H9 (cell line): ENCODE measurements around the gene IL1RAPL2. TPM values are rescaled to one million over a fixed set of nuclear protein-coding genes. Genes with fewer than 3 reads are reported as not detected.

Experiments
- DNase-seq: peaks from one replicate; pipeline ENCODE4 v3.0.0-alpha.2; 2017
- H2AFZ ChIP-seq: one replicate; pipeline ENCODE4 v1.6.1; 2013; ENCODE audit warnings: mild to moderate bottlenecking, low read length, control low read depth, moderate library complexity
- H2AK5ac ChIP-seq: 2 replicates; pipeline ENCODE4 v1.6.1; 2013; ENCODE audit warnings: low read length, control low read depth, mixed read lengths; ENCODE audit not compliant: insufficient read length
- H2BK120ac ChIP-seq: one replicate; pipeline ENCODE4 v1.6.1; 2013; ENCODE audit warnings: low read depth, mild to moderate bottlenecking, low read length, control low read depth, inconsistent platforms; ENCODE audit not compliant: poor library complexity, severe bottlenecking
- H2BK12ac ChIP-seq: 2 replicates; pipeline ENCODE4 v1.6.1; 2013; ENCODE audit warnings: low read length, control low read depth, mixed read lengths, low read depth; ENCODE audit not compliant: insufficient read length
- H2BK15ac ChIP-seq: 2 replicates; pipeline ENCODE4 v1.6.1; 2013; ENCODE audit warnings: low read depth, low read length, control low read depth
- H2BK20ac ChIP-seq: one replicate; pipeline ENCODE4 v1.6.1; 2013; ENCODE audit warnings: low read depth, mild to moderate bottlenecking, low read length, control low read depth, inconsistent platforms; ENCODE audit not compliant: poor library complexity, severe bottlenecking
- H2BK5ac ChIP-seq: 2 replicates; pipeline ENCODE4 v1.6.1; 2013; ENCODE audit warnings: low read length, control low read depth, mixed read lengths; ENCODE audit not compliant: insufficient read length
- H3K14ac ChIP-seq: 2 replicates; pipeline ENCODE4 v1.6.1; 2013; ENCODE audit warnings: low read length, control low read depth; ENCODE audit not compliant: insufficient read depth
- H3K18ac ChIP-seq: 2 replicates; pipeline ENCODE4 v1.6.1; 2013; ENCODE audit warnings: low read depth, mild to moderate bottlenecking, mixed read lengths, low read length, control low read depth; ENCODE audit not compliant: insufficient read length
- H3K23ac ChIP-seq: 2 replicates; pipeline ENCODE4 v1.6.1; 2013; ENCODE audit warnings: low read length, control low read depth, mixed read lengths, low read depth; ENCODE audit not compliant: insufficient read length
- H3K23me2 ChIP-seq: 2 replicates; pipeline ENCODE4 v1.6.1; 2013; ENCODE audit warnings: low read depth, mild to moderate bottlenecking, mixed read lengths, low read length, control low read depth; ENCODE audit not compliant: insufficient read length, poor library complexity, severe bottlenecking
- H3K27ac ChIP-seq: 2 replicates; pipeline ENCODE4 v1.5.1; 2013; ENCODE audit warnings: low read length, control low read depth, mixed read lengths, low read depth; ENCODE audit not compliant: insufficient read length
- H3K27me3 ChIP-seq: 2 replicates; pipeline ENCODE4 v1.6.1; 2013; ENCODE audit warnings: low read length, control low read depth, inconsistent platforms; ENCODE audit not compliant: insufficient read depth
- H3K4ac ChIP-seq: 2 replicates; pipeline ENCODE4 v1.6.1; 2013; ENCODE audit warnings: low read depth, mild to moderate bottlenecking, control low read depth, inconsistent platforms, low read length, moderate library complexity
- H3K4me1 ChIP-seq: 2 replicates; pipeline ENCODE4 v1.6.1; 2013; ENCODE audit warnings: low read length, control low read depth, inconsistent platforms; ENCODE audit not compliant: insufficient read depth
- H3K4me2 ChIP-seq: 2 replicates; pipeline ENCODE4 v1.6.1; 2013; ENCODE audit warnings: low read length, control low read depth, mixed read lengths; ENCODE audit not compliant: insufficient read length, insufficient read depth
- H3K56ac ChIP-seq: 2 replicates; pipeline ENCODE4 v1.6.1; 2013; ENCODE audit warnings: low read depth, mild to moderate bottlenecking, mixed read lengths, low read length, control low read depth; ENCODE audit not compliant: insufficient read length
- H3K79me1 ChIP-seq: 2 replicates; pipeline ENCODE4 v1.6.1; 2013; ENCODE audit warnings: low read depth, mild to moderate bottlenecking, moderate library complexity, low read length, control low read depth, inconsistent platforms; ENCODE audit not compliant: insufficient read depth, poor library complexity, severe bottlenecking
- H3K79me2 ChIP-seq: 2 replicates; pipeline ENCODE4 v1.6.1; 2013; ENCODE audit warnings: low read length, control low read depth, inconsistent platforms; ENCODE audit not compliant: insufficient read depth
- H3K9ac ChIP-seq: 2 replicates; pipeline ENCODE4 v1.6.1; 2013; ENCODE audit warnings: low read length, control low read depth, mixed read lengths; ENCODE audit not compliant: insufficient read length; ENCODE audit errors: extremely low read depth
- H3K9me3 ChIP-seq: one replicate; pipeline ENCODE4 v1.6.1; 2013; ENCODE audit warnings: low read depth, low read length, inconsistent platforms; ENCODE audit not compliant: control insufficient read depth
- H3T11ph ChIP-seq: one replicate; pipeline ENCODE4 v1.6.1; 2013; ENCODE audit warnings: mild to moderate bottlenecking, low read length, control low read depth, inconsistent platforms
- H4K20me1 ChIP-seq: one replicate; pipeline ENCODE4 v1.6.1; 2013; ENCODE audit not compliant: control insufficient read depth, insufficient read length, insufficient read depth
- H4K5ac ChIP-seq: 2 replicates; pipeline ENCODE4 v1.6.1; 2013; ENCODE audit warnings: low read depth, mild to moderate bottlenecking, mixed read lengths, low read length, control low read depth; ENCODE audit not compliant: insufficient read length
- H4K8ac ChIP-seq: replicated peaks from 2 replicates; pipeline ENCODE4 v1.6.1; 2013; ENCODE audit warnings: low read length, control low read depth, mixed read lengths, low read depth; ENCODE audit not compliant: insufficient read length
- H4K91ac ChIP-seq: 2 replicates; pipeline ENCODE4 v1.6.1; 2013; ENCODE audit warnings: low read depth, mild to moderate bottlenecking, moderate library complexity, mixed read lengths, low read length, control low read depth; ENCODE audit not compliant: insufficient read length
- H3K27ac Mint-ChIP-seq, 3 experiments: 2 replicates in 2 of 3; 3 replicates in 1 of 3; pipeline ENCODE4 v1.8.0; 2020 to 2021; ENCODE audit warnings: mixed read lengths in 3 of 3, mild to moderate bottlenecking in 1 of 3, moderate library complexity in 1 of 3
- H3K27me3 Mint-ChIP-seq: 2 replicates; pipeline ENCODE4 v1.8.0; 2021; ENCODE audit warnings: low read depth, mild to moderate bottlenecking, moderate library complexity, mixed read lengths
- H3K36me3 Mint-ChIP-seq, 3 experiments: 2 replicates in 2 of 3; 3 replicates in 1 of 3; pipeline ENCODE4 v1.8.0; 2020 to 2021; ENCODE audit warnings: low read depth in 3 of 3, mixed read lengths in 3 of 3; ENCODE audit not compliant: insufficient read depth in 1 of 3
- H3K4me1 Mint-ChIP-seq, 2 experiments: 2 replicates each; pipeline ENCODE4 v1.8.0; 2020; ENCODE audit warnings: mixed read lengths in 2 of 2
- H3K4me3 Mint-ChIP-seq, 2 experiments: 2 replicates in 1 of 2; 3 replicates in 1 of 2; pipeline ENCODE4 v1.8.0; 2020 to 2021; ENCODE audit warnings: mild to moderate bottlenecking in 2 of 2, mixed read lengths in 2 of 2, moderate library complexity in 1 of 2
- H3K9me3 Mint-ChIP-seq, 2 experiments: 2 replicates in 1 of 2; 3 replicates in 1 of 2; pipeline ENCODE4 v1.8.0; 2020; ENCODE audit warnings: mild to moderate bottlenecking in 2 of 2, mixed read lengths in 2 of 2, moderate library complexity in 1 of 2
- WGBS: extraction: QIAGEN DNeasy Blood & Tissue Kit; methylation state at CpG from one replicate; pipeline ENCODE4 v1.1.7; 2013; ENCODE audit warnings: missing lambda C conversion rate, low lambda C conversion rate, mixed read lengths; ENCODE audit not compliant: insufficient read length; ENCODE audit errors: extremely low coverage; 5-methylcytosine and 5-hydroxymethylcytosine counted together
- total RNA-seq: library from RNA; stranded (reverse); gene quantifications from 2 replicates; pipeline ENCODE4 v1.2.1, GENCODE V29; 2021
- TF ChIP-seq, protein P1 (sequence below): fragments of 200-600 bp; sonication (generic); conservative IDR thresholded peaks from 3 replicates; pipeline ENCODE4 v1.8.0; 2021; ENCODE audit warnings: antibody characterized with exemption, mild to moderate bottlenecking

IL1RAPL2 gene
- total RNA-seq, 1 experiment from 2014 or later, result not detected

DNA sequence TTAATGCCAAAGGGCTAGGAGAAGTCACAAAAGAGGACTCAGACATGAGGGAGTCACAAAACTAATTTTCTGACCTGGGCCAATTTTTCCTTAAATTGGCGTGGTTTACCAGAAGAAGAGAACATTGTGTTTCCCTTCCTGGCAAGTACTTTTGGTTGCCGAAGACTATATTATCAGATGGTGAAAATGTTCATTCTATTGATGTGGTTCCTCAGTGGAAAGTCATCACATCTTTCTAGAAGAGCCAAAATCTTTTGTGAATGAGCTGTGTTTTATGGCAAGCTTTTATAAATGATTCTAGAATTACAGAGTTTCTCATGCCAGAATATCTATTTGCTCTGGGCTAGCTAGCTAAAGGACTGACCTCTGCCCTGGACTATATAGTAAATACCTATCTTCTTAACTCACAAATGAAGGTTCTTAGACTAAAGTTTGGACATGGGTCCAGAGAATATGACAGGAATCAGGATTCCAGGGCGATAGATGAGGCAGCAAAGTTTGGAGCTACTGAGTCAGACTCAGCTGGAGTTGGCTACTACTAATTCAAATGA is 288.9 kb downstream of the IL1RAPL2 start:
- TF ChIP-seq, protein P1, sequence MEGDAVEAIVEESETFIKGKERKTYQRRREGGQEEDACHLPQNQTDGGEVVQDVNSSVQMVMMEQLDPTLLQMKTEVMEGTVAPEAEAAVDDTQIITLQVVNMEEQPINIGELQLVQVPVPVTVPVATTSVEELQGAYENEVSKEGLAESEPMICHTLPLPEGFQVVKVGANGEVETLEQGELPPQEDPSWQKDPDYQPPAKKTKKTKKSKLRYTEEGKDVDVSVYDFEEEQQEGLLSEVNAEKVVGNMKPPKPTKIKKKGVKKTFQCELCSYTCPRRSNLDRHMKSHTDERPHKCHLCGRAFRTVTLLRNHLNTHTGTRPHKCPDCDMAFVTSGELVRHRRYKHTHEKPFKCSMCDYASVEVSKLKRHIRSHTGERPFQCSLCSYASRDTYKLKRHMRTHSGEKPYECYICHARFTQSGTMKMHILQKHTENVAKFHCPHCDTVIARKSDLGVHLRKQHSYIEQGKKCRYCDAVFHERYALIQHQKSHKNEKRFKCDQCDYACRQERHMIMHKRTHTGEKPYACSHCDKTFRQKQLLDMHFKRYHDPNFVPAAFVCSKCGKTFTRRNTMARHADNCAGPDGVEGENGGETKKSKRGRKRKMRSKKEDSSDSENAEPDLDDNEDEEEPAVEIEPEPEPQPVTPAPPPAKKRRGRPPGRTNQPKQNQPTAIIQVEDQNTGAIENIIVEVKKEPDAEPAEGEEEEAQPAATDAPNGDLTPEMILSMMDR, result no peak
- no peak overlapping the region for H2BK15ac ChIP-seq
- H4K20me1 ChIP-seq, result no peaks in the 10 kb centered on the region
- no peak overlapping the region for H2BK5ac ChIP-seq
- no peak overlapping the region for H3K23ac ChIP-seq
- Mint-ChIP-seq H3K4me1 (peaks cover 20 to 25% of the 10 kb centered on the region in 2 experiments), H3K27me3 (no peaks in the 10 kb centered on the region), H3K27ac (no peak overlapping the region), H3K4me3 (no peak overlapping the region), H3K9me3 (peaks cover 0 to 52% of the 10 kb centered on the region in 2 experiments; a peak in 2 of 5 replicates), H3K36me3 (peaks cover 0 to 3% (median 0%) of the 10 kb centered on the region in 3 experiments; a peak in 1 of 7 replicates)
- H2AFZ ChIP-seq, result no peak overlapping the region
- no peak overlapping the region for H2BK120ac ChIP-seq
- H4K91ac ChIP-seq, result no peak overlapping the region
- no peak overlapping the region for H2AK5ac ChIP-seq
- H3K79me1 ChIP-seq, result no peaks in the 10 kb centered on the region
- no peak overlapping the region for H3K9ac ChIP-seq
- H3K18ac ChIP-seq, result no peak overlapping the region
- no peak for DNase-seq
- no peak overlapping the region for H3K14ac ChIP-seq
- H3K4me2 ChIP-seq, result no peak overlapping the region
- WGBS, result no CpG with 5 or more reads among the region's 3 CpGs
- no peaks in the 10 kb centered on the region for H3K9me3 ChIP-seq
- H3K27me3 ChIP-seq, result no peaks in the 10 kb centered on the region
- no peak overlapping the region for H4K5ac ChIP-seq
- H3K56ac ChIP-seq, result no peak overlapping the region
- H3T11ph ChIP-seq, result no peak overlapping the region
- H2BK12ac ChIP-seq, result no peak overlapping the region
- no peak overlapping the region for H3K27ac ChIP-seq
- no peaks in the 10 kb centered on the region for H3K79me2 ChIP-seq
- peaks cover 8% of the 10 kb centered on the region; the same call in 1 of the 2 replicates for H3K4me1 ChIP-seq
- no peak overlapping the region for H4K8ac ChIP-seq
- no peak overlapping the region for H3K4ac ChIP-seq
- no peak overlapping the region for H2BK20ac ChIP-seq
- H3K23me2 ChIP-seq, result no peaks in the 10 kb centered on the region
